A549 (cell line): ENCODE measurements around the gene NLN. TPM values are rescaled to one million over a fixed set of nuclear protein-coding genes. Genes with fewer than 3 reads are reported as not detected.

Source experiments
- ATAC-seq, 2 experiments: fragments of 200-7000 bp in 1 of 2; fragments of >200 bp in 1 of 2; cut with Nextera tagmentation in 1 of 2; cut with Tn5 transposase in 1 of 2; 3 replicates each; pipeline versions ENCODE4 v1.8.0 to v1.9.1; 2018 to 2020; ENCODE audit warnings: mild to moderate bottlenecking in 1 of 2, moderate library complexity in 1 of 2
- CTCF ChIA-PET: fragments of 300-600 bp; sonication (Branson Sonifier 250); formaldehyde crosslinking; extraction: SDS; loops from one replicate; lab custom pipeline; 2021; ENCODE audit warnings: antibody characterized with exemption, inconsistent platforms; lab: Yijun Ruan, JAX
- POLR2A ChIA-PET: fragments of 350-600 bp; formaldehyde crosslinking; extraction: SDS; loops from one replicate; lab custom pipeline; 2021; ENCODE audit warnings: antibody characterized with exemption, inconsistent platforms; lab: Yijun Ruan, JAX
- DNase-seq, 2 experiments: peaks; one replicate each; pipeline versions ENCODE4 v3.0.0 to v3.0.0-alpha.2; 2011 to 2016; ENCODE audit warnings: low read depth in 1 of 2, low spot score in 1 of 2
- FAIRE-seq: peaks from 2 replicates; lab custom pipeline; 2011; peaks lifted over from hg19 to GRCh38; lab: Jason Lieb, UNC
- H3K27ac ChIP-seq, 2 experiments: fragments of >200 bp; sonication (Bioruptor Twin); formaldehyde crosslinking; 3 replicates each; pipeline ENCODE4 v1.5.1; 2016 to 2017
- H3K4me1 ChIP-seq: fragments of >200 bp; sonication (Bioruptor Twin); formaldehyde crosslinking; 3 replicates; pipeline ENCODE4 v1.6.1; 2016
- H3K4me2 ChIP-seq: fragments of >200 bp; sonication (Bioruptor Twin); formaldehyde crosslinking; 3 replicates; pipeline ENCODE4 v1.6.1; 2016
- H3K4me3 ChIP-seq: fragments of >200 bp; sonication (Bioruptor Twin); formaldehyde crosslinking; 3 replicates; pipeline ENCODE4 v1.5.1; 2016
- H3K9me3 ChIP-seq: fragments of >200 bp; sonication (Bioruptor Twin); formaldehyde crosslinking; 3 replicates; pipeline ENCODE4 v1.6.1; 2016
- CBX2 ChIP-seq: fragments of 200-600 bp; sonication (generic); IDR thresholded peaks from 2 replicates; pipeline ENCODE4 v1.6.1; 2016; ENCODE audit warnings: low read depth, mild to moderate bottlenecking, borderline replicate concordance
- CEBPB ChIP-seq, 2 experiments: fragments of >200 bp in 1 of 2; sonication (Bioruptor Twin) in 1 of 2; formaldehyde crosslinking in 1 of 2; IDR thresholded peaks; 2 replicates each; pipeline ENCODE4 v1.6.1; 2012 to 2016
- EHF ChIP-seq: fragments of 250-450 bp; sonication (Bioruptor Pico); IDR thresholded peaks from 2 replicates; pipeline ENCODE4 v1.5.0; 2020; ENCODE audit warnings: mild to moderate bottlenecking
- EHMT2 ChIP-seq: fragments of 200-600 bp; sonication (generic); IDR thresholded peaks from 2 replicates; pipeline ENCODE4 v1.6.1; 2016; ENCODE audit warnings: antibody characterized with exemption, low read depth, mild to moderate bottlenecking, moderate library complexity
- FOXS1 ChIP-seq: fragments of 250-450 bp; sonication (Bioruptor Pico); IDR thresholded peaks from 2 replicates; pipeline ENCODE4 v1.5.0; 2020; ENCODE audit warnings: mild to moderate bottlenecking, moderate library complexity
- GATA3 ChIP-seq: IDR thresholded peaks from 2 replicates; pipeline ENCODE4 v1.6.1; 2012; ENCODE audit warnings: borderline replicate concordance
- HOXA7 ChIP-seq: fragments of 250-450 bp; sonication (Bioruptor Pico); IDR thresholded peaks from 2 replicates; pipeline ENCODE4 v1.5.0; 2020; ENCODE audit warnings: mild to moderate bottlenecking, moderate library complexity
- HOXB13 ChIP-seq: fragments of 250-450 bp; sonication (Bioruptor Pico); IDR thresholded peaks from 2 replicates; pipeline ENCODE4 v1.5.0; 2020; ENCODE audit warnings: low read depth, mild to moderate bottlenecking, moderate library complexity
- HOXB5 ChIP-seq: fragments of 250-450 bp; sonication (Bioruptor Pico); IDR thresholded peaks from 2 replicates; pipeline ENCODE4 v1.5.0; 2020; ENCODE audit warnings: mild to moderate bottlenecking, moderate library complexity
- JUNB ChIP-seq: fragments of >200 bp; sonication (Bioruptor Twin); formaldehyde crosslinking; IDR thresholded peaks from 2 replicates; pipeline ENCODE4 v1.6.1; 2016
- KDM1A ChIP-seq: fragments of 200-600 bp; sonication (generic); IDR thresholded peaks from 2 replicates; pipeline ENCODE4 v1.6.1; 2016; ENCODE audit warnings: low read depth, mild to moderate bottlenecking
- KDM5A ChIP-seq: fragments of 200-600 bp; sonication (generic); IDR thresholded peaks from 2 replicates; pipeline ENCODE4 v1.6.1; 2016; ENCODE audit warnings: antibody characterized with exemption, mild to moderate bottlenecking
- MAFK ChIP-seq: fragments of 450-650 bp; IDR thresholded peaks from 2 replicates; pipeline ENCODE4 v1.6.1; 2014; ENCODE audit not compliant: partially characterized antibody
- MAZ ChIP-seq: fragments of 150-350 bp; IDR thresholded peaks from 2 replicates; pipeline ENCODE4 v1.6.1; 2014; ENCODE audit warnings: antibody characterized with exemption, low read depth, low read length, borderline replicate concordance
- MYC ChIP-seq: IDR thresholded peaks from 2 replicates; pipeline ENCODE4 v1.6.1; 2012; ENCODE audit warnings: mild to moderate bottlenecking, inconsistent platforms, low read length, improper control_type of control experiment, borderline replicate concordance
- POLR2A ChIP-seq: IDR thresholded peaks from 2 replicates; pipeline ENCODE4 v1.6.1; 2012; ENCODE audit warnings: mild to moderate bottlenecking, low read length
- POLR2AphosphoS2 ChIP-seq: conservative IDR thresholded peaks from 2 replicates; pipeline ENCODE4 v1.6.1; 2012; ENCODE audit warnings: low read length, improper control_type of control experiment, inconsistent platforms
- RAD21 ChIP-seq, 2 experiments: fragments of >200 bp in 1 of 2; sonication (Bioruptor Twin) in 1 of 2; formaldehyde crosslinking in 1 of 2; IDR thresholded peaks in 1 of 2; conservative IDR thresholded peaks in 1 of 2; 2 replicates in 1 of 2; 3 replicates in 1 of 2; pipeline ENCODE4 v1.6.1; 2012 to 2018; ENCODE audit warnings: inconsistent platforms in 1 of 2
- RARB ChIP-seq: fragments of 250-450 bp; sonication (Bioruptor Pico); IDR thresholded peaks from 2 replicates; pipeline ENCODE4 v1.8.0; 2021; ENCODE audit warnings: mild to moderate bottlenecking, moderate library complexity
- RNF2 ChIP-seq: fragments of 200-600 bp; sonication (generic); IDR thresholded peaks from 2 replicates; pipeline ENCODE4 v1.6.1; 2016; ENCODE audit warnings: low read depth, mild to moderate bottlenecking, antibody characterized with exemption, moderate library complexity, borderline replicate concordance
- SMC3 ChIP-seq: fragments of >200 bp; sonication (Bioruptor Twin); formaldehyde crosslinking; IDR thresholded peaks from 3 replicates; pipeline ENCODE4 v1.6.1; 2018; ENCODE audit warnings: inconsistent platforms
- SREBF2 ChIP-seq: fragments of 450-650 bp; IDR thresholded peaks from 2 replicates; pipeline ENCODE4 v1.6.1; 2014; ENCODE audit warnings: mild to moderate bottlenecking, moderate library complexity
- TFCP2L1 ChIP-seq: fragments of 250-450 bp; sonication (Bioruptor Pico); IDR thresholded peaks from 2 replicates; pipeline ENCODE4 v1.5.0; 2021; ENCODE audit warnings: mild to moderate bottlenecking
- ZC3H11A ChIP-seq: fragments of 450-650 bp; IDR thresholded peaks from 2 replicates; pipeline ENCODE4 v1.6.1; 2014; ENCODE audit warnings: antibody characterized with exemption, mild to moderate bottlenecking
- WGBS: methylation state at CpG from one replicate; pipeline ENCODE4 v1.1.6; 2017; ENCODE audit errors: missing lambda C conversion rate; 5-methylcytosine and 5-hydroxymethylcytosine counted together
- polyA plus RNA-seq, 4 experiments: library from polyadenylated mRNA; depleted of rRNA in 3 of 4; stranded (reverse); fragments of >200 nt; fragmentation: RNase III in 1 of 4; extraction: RNeasy Plus Mini Kit Qiagen cat#74134 plus additional on column Dnase treatment in 1 of 4; gene quantifications; 2 replicates in 3 of 4; 3 replicates in 1 of 4; pipeline ENCODE4 v1.2.3, GENCODE V29; 2011 to 2017
- TF ChIP-seq, protein P1 (sequence below): IDR thresholded peaks from 2 replicates; pipeline ENCODE4 v1.6.1; 2012
- TF ChIP-seq, protein P2 (sequence below): fragments of 250-450 bp; sonication (Bioruptor Pico); IDR thresholded peaks from 2 replicates; pipeline ENCODE4 v1.5.0; 2020; ENCODE audit warnings: low read depth, mild to moderate bottlenecking, moderate library complexity
- TF ChIP-seq, protein P3 (sequence below): fragments of 150-350 bp; IDR thresholded peaks from 2 replicates; pipeline ENCODE4 v1.6.1; 2014; ENCODE audit warnings: low read depth, mild to moderate bottlenecking, low read length

NLN gene
- polyA plus RNA-seq, 2 of the 4 experiments (the other 2 are of a cell fraction), result 69.3 to 88.9 TPM

DNA sequence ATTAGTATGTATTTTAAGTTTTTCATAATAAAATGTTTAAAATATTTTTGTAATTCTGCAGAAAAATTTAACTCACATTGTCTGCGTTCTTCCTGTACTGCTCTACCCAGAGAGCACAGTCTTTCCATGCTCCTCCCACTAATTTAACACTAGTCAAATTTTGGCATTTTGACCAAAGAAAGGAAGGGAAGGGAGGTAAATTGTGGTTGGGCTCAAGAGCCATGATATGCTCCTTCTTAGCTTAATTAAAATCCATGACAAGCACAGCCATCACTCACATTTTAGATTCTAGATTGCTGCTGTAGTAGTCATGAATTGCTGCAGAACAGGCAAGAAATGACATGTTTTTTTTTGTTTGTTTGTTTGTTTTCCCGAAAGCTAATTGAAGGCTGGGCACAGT lies 98.4 kb downstream of the NLN start:
- peaks cover 44% of the 10 kb centered on the region for H3K4me1 ChIP-seq
- CTCF ChIA-PET, result interaction anchor here (0.8 kb wide), 1 partner anchor 9 kb away, joined by 4 read pairs; no protein-coding TSS in a partner anchor
- POLR2A ChIA-PET, result no interaction called here
- TF ChIP-seq MYC, result no peak
- TF ChIP-seq, protein P1, sequence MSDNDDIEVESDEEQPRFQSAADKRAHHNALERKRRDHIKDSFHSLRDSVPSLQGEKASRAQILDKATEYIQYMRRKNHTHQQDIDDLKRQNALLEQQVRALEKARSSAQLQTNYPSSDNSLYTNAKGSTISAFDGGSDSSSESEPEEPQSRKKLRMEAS, result no peak
- no peak for TF ChIP-seq RNF2
- TF ChIP-seq EHMT2, result no peak
- no peak for TF ChIP-seq HOXB5 (CRISPR knock-in tag)
- no peak for TF ChIP-seq GATA3
- TF ChIP-seq CEBPB (IDR thresholded peaks at IDR 0.05), result no peak
- TF ChIP-seq RAD21 (conservative IDR thresholded peaks at IDR 0.05 in 1 of 2, IDR thresholded peaks at IDR 0.05 in 1 of 2), result no peak
- TF ChIP-seq CBX2, result no peak
- TF ChIP-seq HOXA7 (CRISPR knock-in tag), result no peak
- TF ChIP-seq MAZ, result no peak
- TF ChIP-seq KDM1A, result no peak
- TF ChIP-seq POLR2A, result no peak
- no peak for TF ChIP-seq SMC3
- H3K9me3 ChIP-seq, result no peaks in the 10 kb centered on the region
- H3K4me2 ChIP-seq, result no peak overlapping the region
- no peak for DNase-seq
- no peak for FAIRE-seq
- no peak overlapping the region for H3K27ac ChIP-seq
- ATAC-seq, result no peak
- WGBS, result 90% methylated on average over 2 of the region's 2 CpGs
- no peak overlapping the region for H3K4me3 ChIP-seq

DNA sequence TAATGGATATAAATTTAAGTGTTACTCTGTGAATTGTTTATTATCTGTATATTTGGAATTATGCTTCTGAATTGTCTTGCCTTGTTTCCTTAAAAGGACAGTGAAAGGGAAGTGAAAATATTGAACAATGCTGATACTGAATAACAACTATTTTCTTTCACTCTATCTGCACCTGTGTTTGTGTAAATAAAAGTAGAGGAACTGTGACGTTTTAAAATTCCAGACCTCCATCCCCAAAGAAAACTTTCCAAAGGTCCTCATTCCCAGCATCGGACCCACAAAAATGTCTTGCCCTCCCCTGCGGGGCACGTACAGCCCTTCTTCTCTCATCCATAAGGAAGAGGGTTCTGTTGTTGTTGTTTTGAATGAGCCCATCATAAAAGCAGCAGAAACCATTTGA lies 100.0 kb downstream of the NLN start:
- ATAC-seq, result no peak
- Histone ChIP-seq H3K9me3 (no peaks in the 10 kb centered on the region), H3K4me2 (0 out of 3 replicates have a peak overlapping the region, but pooled peaks have one; percentile 67), H3K27ac (peak overlapping the region; percentile 48 to 75; a peak in 4 of 6 replicates), H3K4me1 (peaks cover 46% of the 10 kb centered on the region), H3K4me3 (no peak overlapping the region)
- 80% methylated on average over 4 of the region's 4 CpGs for WGBS
- no peak for FAIRE-seq
- ChIA-PET POLR2A (no interaction called here), CTCF (interaction anchor here (0.6 to 1.7 kb wide), 2 partner anchors 12 to 272 kb away, joined by 3 to 6 read pairs; no protein-coding TSS in a partner anchor)
- TF ChIP-seq KDM5A (no peak), MAFK (no peak), CEBPB (IDR thresholded peaks at IDR 0.05) (no peak), SREBF2 (no peak), CBX2 (no peak), ZC3H11A (no peak), RARB (CRISPR knock-in tag) (no peak), TFCP2L1 (no peak)
- TF ChIP-seq, protein P2, sequence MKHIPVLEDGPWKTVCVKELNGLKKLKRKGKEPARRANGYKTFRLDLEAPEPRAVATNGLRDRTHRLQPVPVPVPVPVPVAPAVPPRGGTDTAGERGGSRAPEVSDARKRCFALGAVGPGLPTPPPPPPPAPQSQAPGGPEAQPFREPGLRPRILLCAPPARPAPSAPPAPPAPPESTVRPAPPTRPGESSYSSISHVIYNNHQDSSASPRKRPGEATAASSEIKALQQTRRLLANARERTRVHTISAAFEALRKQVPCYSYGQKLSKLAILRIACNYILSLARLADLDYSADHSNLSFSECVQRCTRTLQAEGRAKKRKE (CRISPR knock-in tag), result no peak
- TF ChIP-seq, protein P1, result no peak
- no peak for DNase-seq

DNA sequence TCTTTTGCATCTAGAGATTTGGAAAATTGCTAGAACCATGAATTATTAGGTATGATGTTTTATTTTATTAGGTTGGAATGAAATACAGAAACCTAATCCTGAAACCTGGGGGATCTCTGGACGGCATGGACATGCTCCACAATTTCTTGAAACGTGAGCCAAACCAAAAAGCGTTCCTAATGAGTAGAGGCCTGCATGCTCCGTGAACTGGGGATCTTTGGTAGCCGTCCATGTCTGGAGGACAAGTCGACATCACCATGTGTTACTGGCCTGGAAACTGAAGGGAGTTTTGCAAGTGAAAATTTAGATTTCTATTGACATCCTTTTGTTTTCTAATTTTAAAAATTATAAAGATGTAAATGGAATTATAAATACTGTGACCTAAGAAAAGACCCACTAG lies 100.7 kb downstream of the NLN start:
- peak overlapping the region; percentile 67 for H3K4me2 ChIP-seq
- no peak for DNase-seq
- TF ChIP-seq, protein P3, sequence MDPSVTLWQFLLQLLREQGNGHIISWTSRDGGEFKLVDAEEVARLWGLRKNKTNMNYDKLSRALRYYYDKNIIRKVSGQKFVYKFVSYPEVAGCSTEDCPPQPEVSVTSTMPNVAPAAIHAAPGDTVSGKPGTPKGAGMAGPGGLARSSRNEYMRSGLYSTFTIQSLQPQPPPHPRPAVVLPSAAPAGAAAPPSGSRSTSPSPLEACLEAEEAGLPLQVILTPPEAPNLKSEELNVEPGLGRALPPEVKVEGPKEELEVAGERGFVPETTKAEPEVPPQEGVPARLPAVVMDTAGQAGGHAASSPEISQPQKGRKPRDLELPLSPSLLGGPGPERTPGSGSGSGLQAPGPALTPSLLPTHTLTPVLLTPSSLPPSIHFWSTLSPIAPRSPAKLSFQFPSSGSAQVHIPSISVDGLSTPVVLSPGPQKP, result no peak
- TF ChIP-seq EHF (CRISPR knock-in tag) (no peak), JUNB (no peak), SMC3 (no peak), GATA3 (no peak), SREBF2 (no peak), POLR2AphosphoS2 (no peak), FOXS1 (CRISPR knock-in tag) (no peak), KDM5A (no peak), RARB (CRISPR knock-in tag) (no peak), HOXB13 (CRISPR knock-in tag) (no peak)
- TF ChIP-seq, all 56 proteins: peak for 0
- H3K27ac ChIP-seq, result peak overlapping the region; percentile 48 to 75
- ChIA-PET POLR2A (no interaction called here), CTCF (interaction anchor here (0.5 to 1.7 kb wide), 2 partner anchors 12 to 299 kb away, joined by 4 to 6 read pairs; no protein-coding TSS in a partner anchor)
- peak; percentile 7 for FAIRE-seq
- no peaks in the 10 kb centered on the region for H3K9me3 ChIP-seq
- 78% methylated on average over 6 of the region's 6 CpGs for WGBS
- ATAC-seq, result no peak
- peaks cover 46% of the 10 kb centered on the region for H3K4me1 ChIP-seq
- H3K4me3 ChIP-seq, result no peak overlapping the region
